HEK293 (cell line): Measurements from ENCODE around the gene PTAR1.

Experiments used
- CTCF ChIP-seq: fragments of 450-650 bp; formaldehyde crosslinking; IDR thresholded peaks from 2 replicates; pipeline ENCODE4 v1.5.1; 2016; ENCODE audit warnings: missing biosample characterization, missing genetic modification characterization
- PRDM4 ChIP-seq: fragments of 450-650 bp; formaldehyde crosslinking; IDR thresholded peaks from 2 replicates; pipeline ENCODE4 v1.5.1; 2017; ENCODE audit warnings: missing biosample characterization, missing genetic modification characterization

GRCh38 chr9:69759421-69760277 lies at the start of gene PTAR1:
- TF ChIP-seq CTCF (tag by site-specific recombination) = no peak
- TF ChIP-seq PRDM4 (tag by site-specific recombination) = no peak
